Natural killer cell (primary cell): ENCODE results near the gene TSPAN11. TPM values are rescaled to one million over a fixed set of nuclear protein-coding genes. Genes with fewer than 3 reads are reported as not detected.

Experiments used
- ATAC-seq, 3 donors: fragments of 150-1000 bp in 2 of 3; fragments of 200-7000 bp in 1 of 3; cut with Tn5 transposase; 1 replicate in 1 of 3; 2 replicates in 2 of 3; pipeline ENCODE4 v1.10.0; 2021; ENCODE audit warnings: mild to moderate bottlenecking in 2 of 3, moderate library complexity in 2 of 3
- DNase-seq, 2 donors: peaks; one replicate each; pipeline versions ENCODE4 v3.0.0 to v3.0.0-alpha.2; 2013 to 2021; ENCODE audit warnings: mixed read lengths in 1 of 2
- H3K27ac ChIP-seq: one replicate; pipeline ENCODE4 v1.5.1; 2013; ENCODE audit warnings: mild to moderate bottlenecking, low read length
- H3K27me3 ChIP-seq: one replicate; pipeline ENCODE4 v1.6.1; 2013; ENCODE audit warnings: low read length; ENCODE audit not compliant: control insufficient read depth, insufficient read depth
- H3K36me3 ChIP-seq: one replicate; pipeline ENCODE4 v1.6.1; 2013; ENCODE audit warnings: low read length; ENCODE audit not compliant: control insufficient read depth, insufficient read depth
- H3K4me1 ChIP-seq: one replicate; pipeline ENCODE4 v1.6.1; 2013; ENCODE audit warnings: low read length; ENCODE audit not compliant: control insufficient read depth, insufficient read depth
- H3K4me3 ChIP-seq: one replicate; pipeline ENCODE4 v1.5.1; 2013; ENCODE audit warnings: low read length
- H3K9me3 ChIP-seq: one replicate; pipeline ENCODE4 v1.6.1; 2013; ENCODE audit warnings: low read length; ENCODE audit not compliant: control insufficient read depth, insufficient read depth
- H3K27ac Mint-ChIP-seq, 2 donors: one replicate each; pipeline ENCODE4 v1.8.0; 2022; ENCODE audit warnings: mild to moderate bottlenecking in 2 of 2, mixed read lengths in 2 of 2, moderate library complexity in 1 of 2
- H3K27me3 Mint-ChIP-seq, 2 donors: one replicate each; pipeline ENCODE4 v1.8.0; 2022; ENCODE audit warnings: low read depth in 2 of 2, mixed read lengths in 2 of 2
- H3K36me3 Mint-ChIP-seq: one replicate; pipeline ENCODE4 v1.8.0; 2022; ENCODE audit warnings: mixed read lengths
- H3K4me1 Mint-ChIP-seq, 2 donors: one replicate each; pipeline ENCODE4 v1.8.0; 2022; ENCODE audit warnings: mixed read lengths in 2 of 2
- H3K4me3 Mint-ChIP-seq: one replicate; pipeline ENCODE4 v1.8.0; 2022; ENCODE audit warnings: mild to moderate bottlenecking, moderate library complexity, mixed read lengths
- H3K9me3 Mint-ChIP-seq, 2 donors: one replicate each; pipeline ENCODE4 v1.8.0; 2022; ENCODE audit warnings: mixed read lengths in 2 of 2
- WGBS: methylation state at CpG from one replicate; pipeline ENCODE4 v1.1.7; 2013; ENCODE audit warnings: missing lambda C conversion rate; ENCODE audit not compliant: insufficient coverage; 5-methylcytosine and 5-hydroxymethylcytosine counted together
- intact Hi-C: fragments of 100-400 bp; cut with micrococcal nuclease; formaldehyde crosslinking; loops from one replicate; pipeline ENCODE4 v1.14.2; 2022
- total RNA-seq, 4 donors: library from RNA; stranded (reverse); fragments of 120-200 nt in 1 of 4; gene quantifications; one replicate each; pipeline versions ENCODE4 v1.2.3 to v1.2.4, GENCODE V29; 2013 to 2022
- TF ChIP-seq, protein P1 (sequence below): fragments of 200-600 bp; IDR thresholded peaks from one replicate; pipeline ENCODE4 v1.8.0; 2022; ENCODE audit warnings: antibody characterized with exemption

Gene TSPAN11
- total RNA-seq, 3 donors from 2014 or later (not counting 1 experiment from before 2014, with no cell fraction given), result not detected

DNA sequence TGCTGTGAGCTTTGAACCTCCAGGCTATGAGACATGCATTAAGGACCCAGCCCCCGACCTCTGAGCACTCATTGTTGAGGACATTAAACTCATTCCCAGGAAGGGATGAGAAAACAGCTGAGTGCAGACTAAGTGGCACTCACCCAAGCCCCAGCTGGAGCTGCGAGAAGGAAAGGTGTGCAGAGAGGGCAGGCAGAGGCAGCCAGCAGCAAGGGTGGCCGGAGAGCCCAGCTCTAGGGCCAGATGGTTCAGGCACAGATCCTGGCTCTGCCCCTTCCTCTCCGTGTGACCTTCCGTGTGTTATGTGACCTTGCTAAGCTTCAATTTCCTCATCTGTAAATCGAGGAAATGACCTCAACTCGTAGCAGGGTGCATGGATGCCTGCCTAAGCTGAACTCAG is 3.7 kb downstream of the TSPAN11 start:
- no peaks in the 10 kb centered on the region for H3K9me3 Mint-ChIP-seq
- H3K27me3 Mint-ChIP-seq, result peaks cover 34 to 42% of the 10 kb centered on the region in 2 donors
- Histone ChIP-seq H3K27me3 (peaks cover 9% of the 10 kb centered on the region), H3K4me1 (no peaks in the 10 kb centered on the region), H3K9me3 (no peaks in the 10 kb centered on the region), H3K4me3 (no peak overlapping the region), H3K27ac (no peak overlapping the region), H3K36me3 (no peaks in the 10 kb centered on the region)
- no peak for ATAC-seq
- H3K4me3 Mint-ChIP-seq, result no peak overlapping the region
- intact Hi-C loops, result no loop called here
- H3K36me3 Mint-ChIP-seq, result no peaks in the 10 kb centered on the region
- TF ChIP-seq, protein P1, sequence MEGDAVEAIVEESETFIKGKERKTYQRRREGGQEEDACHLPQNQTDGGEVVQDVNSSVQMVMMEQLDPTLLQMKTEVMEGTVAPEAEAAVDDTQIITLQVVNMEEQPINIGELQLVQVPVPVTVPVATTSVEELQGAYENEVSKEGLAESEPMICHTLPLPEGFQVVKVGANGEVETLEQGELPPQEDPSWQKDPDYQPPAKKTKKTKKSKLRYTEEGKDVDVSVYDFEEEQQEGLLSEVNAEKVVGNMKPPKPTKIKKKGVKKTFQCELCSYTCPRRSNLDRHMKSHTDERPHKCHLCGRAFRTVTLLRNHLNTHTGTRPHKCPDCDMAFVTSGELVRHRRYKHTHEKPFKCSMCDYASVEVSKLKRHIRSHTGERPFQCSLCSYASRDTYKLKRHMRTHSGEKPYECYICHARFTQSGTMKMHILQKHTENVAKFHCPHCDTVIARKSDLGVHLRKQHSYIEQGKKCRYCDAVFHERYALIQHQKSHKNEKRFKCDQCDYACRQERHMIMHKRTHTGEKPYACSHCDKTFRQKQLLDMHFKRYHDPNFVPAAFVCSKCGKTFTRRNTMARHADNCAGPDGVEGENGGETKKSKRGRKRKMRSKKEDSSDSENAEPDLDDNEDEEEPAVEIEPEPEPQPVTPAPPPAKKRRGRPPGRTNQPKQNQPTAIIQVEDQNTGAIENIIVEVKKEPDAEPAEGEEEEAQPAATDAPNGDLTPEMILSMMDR, result no peak
- H3K4me1 Mint-ChIP-seq, result no peaks in the 10 kb centered on the region
- 69% methylated on average over 7 of the region's 7 CpGs for WGBS
- no peak overlapping the region for H3K27ac Mint-ChIP-seq
- DNase-seq, result no peak

DNA sequence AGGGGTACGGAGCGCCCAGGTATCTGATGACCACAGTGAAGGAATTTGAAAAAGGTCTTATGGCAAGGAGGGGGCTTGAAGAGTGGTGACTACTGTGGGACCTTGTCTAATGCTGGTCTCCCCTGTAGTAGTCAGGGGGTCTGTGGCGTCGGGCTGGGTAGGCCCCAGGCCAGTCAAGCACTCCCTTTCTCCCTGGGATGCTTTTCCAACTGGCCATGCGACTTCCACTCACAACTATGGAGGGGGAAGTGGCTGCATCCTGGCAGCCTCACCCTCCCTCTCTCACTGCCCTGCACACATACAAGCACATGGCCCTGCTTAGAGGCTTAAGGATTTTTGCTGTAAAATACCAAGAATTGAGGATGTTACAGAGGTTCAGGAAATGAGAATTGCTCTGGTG is 4.1 kb downstream of the TSPAN11 start:
- Mint-ChIP-seq H3K4me3 (no peak overlapping the region), H3K36me3 (no peaks in the 10 kb centered on the region), H3K27ac (no peak overlapping the region), H3K4me1 (no peaks in the 10 kb centered on the region), H3K9me3 (no peaks in the 10 kb centered on the region), H3K27me3 (peaks cover 30 to 38% of the 10 kb centered on the region in 2 donors)
- no peak overlapping the region for H3K4me3 ChIP-seq
- H3K27me3 ChIP-seq, result peaks cover 6% of the 10 kb centered on the region
- no peaks in the 10 kb centered on the region for H3K9me3 ChIP-seq
- TF ChIP-seq, protein P1, result no peak
- WGBS, result 87% methylated on average over 5 of the region's 5 CpGs
- no peaks in the 10 kb centered on the region for H3K36me3 ChIP-seq
- no peak for ATAC-seq
- H3K4me1 ChIP-seq, result no peaks in the 10 kb centered on the region
- DNase-seq, result no peak
- intact Hi-C loops, result no loop called here
- no peak overlapping the region for H3K27ac ChIP-seq

DNA sequence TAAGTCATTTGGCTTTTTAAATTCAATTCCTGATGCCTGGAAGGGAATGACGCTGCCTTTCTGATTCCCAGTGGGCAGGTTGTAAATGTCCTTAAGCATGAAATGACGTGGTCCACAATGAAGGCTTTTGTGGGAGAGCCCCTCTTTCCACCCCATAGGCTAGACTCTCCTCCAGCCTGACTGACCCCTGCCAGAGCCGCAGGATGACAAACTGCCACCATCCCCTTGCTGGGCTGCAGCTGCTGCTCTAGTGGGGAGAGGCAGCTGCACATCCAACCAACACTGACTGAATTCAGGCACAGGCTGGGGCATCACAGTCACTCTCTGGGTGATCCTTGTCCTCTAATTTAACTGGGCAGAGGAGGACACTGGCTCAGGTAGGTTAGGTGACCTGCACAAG is 6.3 kb downstream of the TSPAN11 start:
- Mint-ChIP-seq H3K27me3 (peaks cover 25 to 34% of the 10 kb centered on the region in 2 donors), H3K9me3 (no peaks in the 10 kb centered on the region), H3K36me3 (no peaks in the 10 kb centered on the region), H3K4me3 (no peak overlapping the region), H3K27ac (no peak overlapping the region), H3K4me1 (no peaks in the 10 kb centered on the region)
- no peak for DNase-seq
- intact Hi-C loops, result no loop called here
- H3K27me3 ChIP-seq, result no peaks in the 10 kb centered on the region
- H3K9me3 ChIP-seq, result no peaks in the 10 kb centered on the region
- no peak overlapping the region for H3K4me3 ChIP-seq
- WGBS, result 81% methylated on average over 3 of the region's 3 CpGs
- ATAC-seq, result no peak
- H3K27ac ChIP-seq, result no peak overlapping the region
- TF ChIP-seq, protein P1, result no peak
- no peaks in the 10 kb centered on the region for H3K36me3 ChIP-seq
- no peaks in the 10 kb centered on the region for H3K4me1 ChIP-seq

DNA sequence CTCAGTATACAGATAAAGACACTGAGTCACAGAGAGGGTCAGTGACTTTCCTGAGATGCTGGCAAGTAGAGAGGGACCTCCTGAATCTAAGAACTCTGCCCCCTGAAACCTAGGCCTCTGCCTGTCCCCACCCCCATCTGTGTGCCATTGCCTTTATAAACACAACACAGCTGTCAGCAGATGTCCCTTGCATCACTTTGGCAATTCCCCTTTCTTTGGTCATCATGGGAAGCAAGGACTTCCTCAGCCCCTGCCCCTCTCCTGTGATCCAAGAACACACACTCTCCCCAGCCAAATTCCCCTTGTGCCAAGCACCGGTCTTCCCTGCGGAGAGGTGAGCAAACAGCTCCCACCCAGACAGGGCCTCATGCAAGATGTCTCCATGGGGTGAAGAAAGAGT is 8.3 kb downstream of the TSPAN11 start:
- no peak for ATAC-seq
- no peaks in the 10 kb centered on the region for H3K9me3 Mint-ChIP-seq
- Histone ChIP-seq H3K4me3 (no peak overlapping the region), H3K36me3 (no peaks in the 10 kb centered on the region), H3K27ac (no peak overlapping the region), H3K4me1 (no peaks in the 10 kb centered on the region), H3K27me3 (no peaks in the 10 kb centered on the region), H3K9me3 (no peaks in the 10 kb centered on the region)
- DNase-seq, result no peak
- peaks cover 15% of the 10 kb centered on the region in 2 donors for H3K27me3 Mint-ChIP-seq
- no peak overlapping the region for H3K27ac Mint-ChIP-seq
- WGBS, result 92% methylated on average over 2 of the region's 2 CpGs
- H3K4me3 Mint-ChIP-seq, result no peak overlapping the region
- no peaks in the 10 kb centered on the region for H3K36me3 Mint-ChIP-seq
- H3K4me1 Mint-ChIP-seq, result no peaks in the 10 kb centered on the region
- intact Hi-C loops, result no loop called here
- TF ChIP-seq, protein P1, result no peak
